HepG2 (cell line): ENCODE results near the gene TNNT1. TPM values are rescaled to one million over a fixed set of nuclear protein-coding genes. Genes with fewer than 3 reads are reported as not detected.

Experiments
- ATAC-seq: fragments of 200-7000 bp; cut with Tn5 transposase; 3 replicates; pipeline ENCODE4 v1.9.1; 2020; ENCODE audit warnings: mild to moderate bottlenecking, moderate library complexity
- BruUV-seq: library from RNA; stranded (reverse); fragments of 400-500 nt; replicated peaks from 2 replicates; lab custom pipeline; 2021; lab: Mats Ljungman, UMichigan
- CTCF ChIA-PET: fragments of 300-600 bp; formaldehyde crosslinking; extraction: SDS; loops from one replicate; lab custom pipeline; 2021; ENCODE audit warnings: low total read pairs, inconsistent platforms, low intra/inter-chr PET ratio; lab: Yijun Ruan, JAX
- POLR2A ChIA-PET: fragments of 350-600 bp; sonication (Branson Sonifier 250); formaldehyde crosslinking; loops from one replicate; lab custom pipeline; 2020; ENCODE audit warnings: antibody characterized with exemption, inconsistent platforms; lab: Yijun Ruan, JAX
- DNase-seq: peaks from one replicate; pipeline ENCODE4 v3.0.0-alpha.2; 2015; ENCODE audit warnings: low spot score
- FAIRE-seq: peaks from 3 replicates; lab custom pipeline; 2011; peaks lifted over from hg19 to GRCh38; lab: Jason Lieb, UNC
- H2AFZ ChIP-seq: one replicate; pipeline ENCODE4 v1.6.1; 2011; ENCODE audit warnings: low read length, inconsistent platforms
- H3K27ac ChIP-seq: fragments of 300-600 bp; 3 replicates; pipeline ENCODE4 v1.8.0; 2011; ENCODE audit warnings: mixed run types, mild to moderate bottlenecking, mixed read lengths, low read length, inconsistent platforms; ENCODE audit not compliant: insufficient read depth; ENCODE audit errors: extremely low read length
- H3K27me3 ChIP-seq, 2 experiments: fragments of 200-600 bp in 1 of 2; 2 replicates in 1 of 2; 3 replicates in 1 of 2; pipeline versions ENCODE4 v1.6.0 to v1.8.0; 2011; ENCODE audit warnings: low read length in 2 of 2, mild to moderate bottlenecking in 2 of 2, moderate library complexity in 2 of 2, inconsistent platforms in 1 of 2; ENCODE audit not compliant: insufficient read depth in 2 of 2, control insufficient read depth in 1 of 2
- H3K36me3 ChIP-seq, 2 experiments: fragments of 200-600 bp in 1 of 2; replicated peaks in 1 of 2; 2 replicates in 1 of 2; 3 replicates in 1 of 2; pipeline versions ENCODE4 v1.5.1 to v1.8.0; 2011; ENCODE audit warnings: low read length in 2 of 2, inconsistent platforms in 1 of 2; ENCODE audit not compliant: insufficient read depth in 2 of 2, control insufficient read depth in 1 of 2
- H3K4me1 ChIP-seq: 2 replicates; pipeline ENCODE4 v1.5.1; 2012; ENCODE audit warnings: low read length, inconsistent platforms; ENCODE audit not compliant: insufficient read depth
- H3K4me2 ChIP-seq: 2 replicates; pipeline ENCODE4 v1.6.0; 2011; ENCODE audit warnings: low read depth, low read length, inconsistent platforms
- H3K4me3 ChIP-seq, 3 experiments: fragments of 200-600 bp in 1 of 3; sonication (generic), shearing (Covaris generic) in 1 of 3; replicated peaks in 1 of 3; 2 replicates each; pipeline ENCODE4 v1.5.1; 2011 to 2016; ENCODE audit warnings: low read length in 3 of 3, inconsistent platforms in 2 of 3, low read depth in 2 of 3, mild to moderate bottlenecking in 2 of 3, control low read depth in 1 of 3, mixed read lengths in 1 of 3; ENCODE audit not compliant: insufficient read depth in 1 of 3
- H3K79me2 ChIP-seq: one replicate; pipeline ENCODE4 v1.6.1; 2011; ENCODE audit warnings: low read length, inconsistent platforms; ENCODE audit not compliant: insufficient read depth
- H3K9ac ChIP-seq: 2 replicates; pipeline ENCODE4 v1.6.0; 2011; ENCODE audit warnings: mild to moderate bottlenecking, low read depth, low read length, inconsistent platforms; ENCODE audit not compliant: insufficient read depth
- H3K9me3 ChIP-seq: 2 replicates; pipeline ENCODE4 v1.5.1; 2012; ENCODE audit warnings: mild to moderate bottlenecking, low read length
- H4K20me1 ChIP-seq: 2 replicates; pipeline ENCODE4 v1.6.0; 2011; ENCODE audit warnings: inconsistent platforms, mild to moderate bottlenecking, low read length, moderate library complexity; ENCODE audit not compliant: insufficient read depth
- JDP2 ChIP-seq: sonication (generic); formaldehyde crosslinking; IDR thresholded peaks from 2 replicates; pipeline ENCODE4 v1.8.1; 2022; ENCODE audit warnings: missing genetic modification reagents, borderline replicate concordance
- MAZ ChIP-seq, 2 experiments: sonication (generic) in 1 of 2; formaldehyde crosslinking in 1 of 2; IDR thresholded peaks; 2 replicates each; pipeline versions ENCODE4 v1.5.0 to v1.6.1; 2012 to 2020; ENCODE audit warnings: low read depth in 2 of 2, mild to moderate bottlenecking in 2 of 2, borderline replicate concordance in 1 of 2, improper control_type of control experiment in 1 of 2, low read length in 1 of 2, missing genetic modification reagents in 1 of 2, moderate library complexity in 1 of 2
- MED1 ChIP-seq: sonication (generic); formaldehyde crosslinking; IDR thresholded peaks from 2 replicates; pipeline ENCODE4 v1.4.0; 2020; ENCODE audit warnings: missing genetic modification reagents
- RXRB ChIP-seq: IDR thresholded peaks from 2 replicates; pipeline ENCODE4 v1.6.1; 2016; ENCODE audit warnings: borderline replicate concordance, missing genetic modification reagents, missing compliant biosample characterization
- SCMH1 ChIP-seq: sonication (generic); formaldehyde crosslinking; IDR thresholded peaks from 2 replicates; pipeline ENCODE4 v1.9.0; 2021; ENCODE audit warnings: missing genetic modification reagents, mild to moderate bottlenecking, borderline replicate concordance
- SYNCRIP ChIP-seq: fragments of 200-400 bp; formaldehyde crosslinking; IDR thresholded peaks from 2 replicates; pipeline ENCODE4 v1.6.1; 2018; ENCODE audit warnings: mild to moderate bottlenecking, low read depth, low read length; ENCODE audit not compliant: insufficient read depth
- ZFX ChIP-seq: sonication (generic); formaldehyde crosslinking; IDR thresholded peaks from 2 replicates; pipeline ENCODE4 v1.4.0; 2020; ENCODE audit warnings: mild to moderate bottlenecking, low read depth, missing genetic modification reagents, moderate library complexity
- ZFYVE20 ChIP-seq: sonication (generic); formaldehyde crosslinking; IDR thresholded peaks from 2 replicates; pipeline ENCODE4 v1.8.0; 2023; ENCODE audit warnings: low read depth, mild to moderate bottlenecking, moderate library complexity, missing genetic modification reagents, borderline replicate concordance
- ZNF782 ChIP-seq: sonication (generic); formaldehyde crosslinking; IDR thresholded peaks from 2 replicates; pipeline ENCODE4 v1.4.0; 2020; ENCODE audit warnings: missing genetic modification reagents, mild to moderate bottlenecking, borderline replicate concordance
- WGBS: methylation state at CpG from one replicate; pipeline ENCODE4 v1.1.6; 2017; ENCODE audit warnings: low lambda C conversion rate; 5-methylcytosine and 5-hydroxymethylcytosine counted together
- in situ Hi-C: cut with HindIII; loops from 2 replicates; pipeline ENCODE4 v1.10.0; 2017; ENCODE audit warnings: low pct_unique_long_range_greater_than_20kb; ENCODE audit not compliant: extremely low pct_ligation_motif_present
- intact Hi-C: fragments of 100-400 bp; cut with micrococcal nuclease; formaldehyde crosslinking; loops from one replicate; pipeline ENCODE4 v1.10.0; 2022; ENCODE audit not compliant: unreplicated experiment
- polyA plus RNA-seq, 8 experiments: library from polyadenylated mRNA; depleted of rRNA in 3 of 8; stranded (reverse) in 7 of 8; unstranded in 1 of 8; fragments of >200 nt; fragmentation: Illumina TruSeq in 4 of 8; extraction: Trizol in 4 of 8; gene quantifications; 2 replicates each; pipeline versions ENCODE4 v1.2.1 to v1.2.3, GENCODE V29; 2011 to 2016; ENCODE audit warnings: low read depth in 4 of 8, missing spikeins in 1 of 8, mixed read lengths in 1 of 8; ENCODE audit not compliant: insufficient read depth in 1 of 8
- total RNA-seq, 5 experiments: library from RNA; depleted of rRNA; stranded (reverse); fragments of >200 nt; fragmentation: Illumina TruSeq; extraction: Trizol; gene quantifications; 2 replicates each; pipeline ENCODE4 v1.2.3, GENCODE V29; 2016; ENCODE audit warnings: low read depth in 1 of 5
- TF ChIP-seq, protein P1 (sequence below): sonication (generic); formaldehyde crosslinking; conservative IDR thresholded peaks from 2 replicates; pipeline ENCODE4 v1.4.0; 2020; ENCODE audit warnings: mild to moderate bottlenecking, missing genetic modification reagents, moderate library complexity
- TF ChIP-seq, protein P2 (sequence below): sonication (generic); formaldehyde crosslinking; IDR thresholded peaks from 2 replicates; pipeline ENCODE4; 2020; ENCODE audit warnings: missing genetic modification reagents, mild to moderate bottlenecking, borderline replicate concordance

The TNNT1 gene
- total and polyA plus RNA-seq, 2 of the 13 experiments (the other 11 are each of a cell fraction or from before 2014, with no cell fraction given) = 1.3 to 2.4 TPM

DNA sequence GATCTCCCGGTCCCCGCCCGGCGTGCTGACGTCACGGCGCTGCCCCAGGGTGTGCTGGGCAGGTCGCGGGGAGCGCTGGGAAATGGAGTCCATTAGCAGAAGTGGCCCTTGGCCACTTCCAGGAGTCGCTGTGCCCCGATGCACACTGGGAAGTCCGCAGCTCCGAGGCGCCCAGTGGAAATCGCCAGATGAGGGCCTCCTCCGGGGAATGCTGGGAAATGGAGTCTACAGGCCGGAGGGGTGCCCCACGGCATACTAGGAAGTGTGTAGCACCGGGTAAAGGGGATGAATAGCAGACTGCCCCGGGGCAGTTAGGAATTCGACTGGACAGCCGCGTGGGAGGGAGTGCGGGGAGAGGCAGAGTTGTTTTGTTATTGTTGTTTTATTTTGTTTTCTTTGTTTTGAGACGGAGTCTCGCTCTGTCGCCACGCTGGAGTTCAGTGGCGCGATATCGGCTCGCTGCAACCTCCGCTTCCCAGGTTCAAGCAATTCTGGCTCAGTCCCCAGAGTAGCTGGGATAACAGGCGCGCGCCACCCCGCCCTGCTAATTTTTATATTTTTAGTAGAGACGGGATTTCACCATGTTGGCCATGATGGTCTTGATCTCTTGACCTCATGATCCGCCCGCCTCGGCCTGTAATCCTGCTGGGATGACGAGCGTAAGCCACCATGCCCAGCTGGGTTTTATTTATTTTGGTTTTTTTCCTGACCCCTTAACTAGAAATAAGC lies 31.2 kb downstream of the TNNT1 start:
- H3K4me3 ChIP-seq = peak overlapping the region; percentile 86 to 99 (median 98)
- intact Hi-C loops = loop anchor here (1.0 kb wide), 1 partner anchor 89 kb away; no protein-coding TSS in a partner anchor
- peak; percentile 86 for FAIRE-seq
- peaks cover 14% of the 10 kb centered on the region for H4K20me1 ChIP-seq
- TSS peak; percentile 95 for BruUV-seq
- ChIA-PET CTCF (no interaction called here), POLR2A (interaction anchor here (0.5 to 1.7 kb wide), 15 partner anchors 9 to 507 kb away, joined by 3 to 7 read pairs (median 4); partner anchors contain the start of genes FIZ1, ISOC2, RDH13 and UBE2S)
- peaks cover 0 to 6% of the 10 kb centered on the region in 2 experiments; a peak in 2 of 5 replicates for H3K27me3 ChIP-seq
- H3K4me2 ChIP-seq = peak overlapping the region; percentile 81
- peak; percentile 97 for DNase-seq
- peaks cover 43% of the 10 kb centered on the region for H3K4me1 ChIP-seq
- H3K36me3 ChIP-seq = 0 out of 5 replicates have a peak, but pooled peaks cover 0 to 2% of the 10 kb centered on the region in 2 experiments
- H3K27ac ChIP-seq = peak overlapping the region; percentile 45
- H3K9me3 ChIP-seq = no peaks in the 10 kb centered on the region
- peaks cover 32% of the 10 kb centered on the region for H3K79me2 ChIP-seq
- peak overlapping the region; percentile 73 for H3K9ac ChIP-seq
- ATAC-seq = peak; percentile 92
- H2AFZ ChIP-seq = no peak overlapping the region
- WGBS = under 1% methylated on average over 44 of the region's 44 CpGs
- in situ Hi-C loops = no loop called here
- TF ChIP-seq JDP2 (no peak), MAZ (IDR thresholded peaks at IDR 0.05; ENCODE audit: borderline replicate concordance, low read depth, low read length) (peak; percentile 71), MAZ (CRISPR knock-in tag; IDR thresholded peaks at IDR 0.05; ENCODE audit: low read depth) (no peak; the same call in 1 of the 2 replicates), ZNF782 (CRISPR knock-in tag) (no peak), RXRB (CRISPR knock-in tag) (no peak), MED1 (CRISPR knock-in tag) (peak; percentile 52; the same call in 1 of the 2 replicates), SYNCRIP (no peak), ZFX (CRISPR knock-in tag) (peak; percentile 78), ZFYVE20 (no peak), SCMH1 (no peak)
- TF ChIP-seq, protein P1, sequence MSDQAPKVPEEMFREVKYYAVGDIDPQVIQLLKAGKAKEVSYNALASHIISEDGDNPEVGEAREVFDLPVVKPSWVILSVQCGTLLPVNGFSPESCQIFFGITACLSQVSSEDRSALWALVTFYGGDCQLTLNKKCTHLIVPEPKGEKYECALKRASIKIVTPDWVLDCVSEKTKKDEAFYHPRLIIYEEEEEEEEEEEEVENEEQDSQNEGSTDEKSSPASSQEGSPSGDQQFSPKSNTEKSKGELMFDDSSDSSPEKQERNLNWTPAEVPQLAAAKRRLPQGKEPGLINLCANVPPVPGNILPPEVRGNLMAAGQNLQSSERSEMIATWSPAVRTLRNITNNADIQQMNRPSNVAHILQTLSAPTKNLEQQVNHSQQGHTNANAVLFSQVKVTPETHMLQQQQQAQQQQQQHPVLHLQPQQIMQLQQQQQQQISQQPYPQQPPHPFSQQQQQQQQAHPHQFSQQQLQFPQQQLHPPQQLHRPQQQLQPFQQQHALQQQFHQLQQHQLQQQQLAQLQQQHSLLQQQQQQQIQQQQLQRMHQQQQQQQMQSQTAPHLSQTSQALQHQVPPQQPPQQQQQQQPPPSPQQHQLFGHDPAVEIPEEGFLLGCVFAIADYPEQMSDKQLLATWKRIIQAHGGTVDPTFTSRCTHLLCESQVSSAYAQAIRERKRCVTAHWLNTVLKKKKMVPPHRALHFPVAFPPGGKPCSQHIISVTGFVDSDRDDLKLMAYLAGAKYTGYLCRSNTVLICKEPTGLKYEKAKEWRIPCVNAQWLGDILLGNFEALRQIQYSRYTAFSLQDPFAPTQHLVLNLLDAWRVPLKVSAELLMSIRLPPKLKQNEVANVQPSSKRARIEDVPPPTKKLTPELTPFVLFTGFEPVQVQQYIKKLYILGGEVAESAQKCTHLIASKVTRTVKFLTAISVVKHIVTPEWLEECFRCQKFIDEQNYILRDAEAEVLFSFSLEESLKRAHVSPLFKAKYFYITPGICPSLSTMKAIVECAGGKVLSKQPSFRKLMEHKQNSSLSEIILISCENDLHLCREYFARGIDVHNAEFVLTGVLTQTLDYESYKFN = no peak
- TF ChIP-seq, protein P2, sequence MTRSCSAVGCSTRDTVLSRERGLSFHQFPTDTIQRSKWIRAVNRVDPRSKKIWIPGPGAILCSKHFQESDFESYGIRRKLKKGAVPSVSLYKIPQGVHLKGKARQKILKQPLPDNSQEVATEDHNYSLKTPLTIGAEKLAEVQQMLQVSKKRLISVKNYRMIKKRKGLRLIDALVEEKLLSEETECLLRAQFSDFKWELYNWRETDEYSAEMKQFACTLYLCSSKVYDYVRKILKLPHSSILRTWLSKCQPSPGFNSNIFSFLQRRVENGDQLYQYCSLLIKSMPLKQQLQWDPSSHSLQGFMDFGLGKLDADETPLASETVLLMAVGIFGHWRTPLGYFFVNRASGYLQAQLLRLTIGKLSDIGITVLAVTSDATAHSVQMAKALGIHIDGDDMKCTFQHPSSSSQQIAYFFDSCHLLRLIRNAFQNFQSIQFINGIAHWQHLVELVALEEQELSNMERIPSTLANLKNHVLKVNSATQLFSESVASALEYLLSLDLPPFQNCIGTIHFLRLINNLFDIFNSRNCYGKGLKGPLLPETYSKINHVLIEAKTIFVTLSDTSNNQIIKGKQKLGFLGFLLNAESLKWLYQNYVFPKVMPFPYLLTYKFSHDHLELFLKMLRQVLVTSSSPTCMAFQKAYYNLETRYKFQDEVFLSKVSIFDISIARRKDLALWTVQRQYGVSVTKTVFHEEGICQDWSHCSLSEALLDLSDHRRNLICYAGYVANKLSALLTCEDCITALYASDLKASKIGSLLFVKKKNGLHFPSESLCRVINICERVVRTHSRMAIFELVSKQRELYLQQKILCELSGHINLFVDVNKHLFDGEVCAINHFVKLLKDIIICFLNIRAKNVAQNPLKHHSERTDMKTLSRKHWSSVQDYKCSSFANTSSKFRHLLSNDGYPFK (CRISPR knock-in tag) = peak; percentile 63; the same call in 1 of the 2 replicates
